OCI-LY3 (cell line): ENCODE results near the gene POP7.
"Not testable (repeated sequence)": the region's sequence is repeated elsewhere in the genome, so short reads cannot be mapped to it uniquely, and the experiment has no call there.

ENCODE experiments used
- H2AFZ ChIP-seq: fragments of 200-600, 300-600 bp; shearing (Covaris generic); 2 replicates; pipeline ENCODE4 v1.6.0; 2014; ENCODE audit warnings: antibody characterized with exemption, low read depth, low read length
- H3K27ac ChIP-seq: fragments of 200-600, 300-600 bp; sonication (generic); 2 replicates; pipeline ENCODE4 v1.5.1; 2014; ENCODE audit warnings: mild to moderate bottlenecking, low read length, moderate library complexity, mixed read lengths
- H3K27me3 ChIP-seq: fragments of 200-600, 300-600 bp; sonication (generic); 2 replicates; pipeline ENCODE4 v1.6.1; 2014; ENCODE audit warnings: low read depth, low read length, mixed read lengths
- H3K36me3 ChIP-seq: fragments of 200-600, 300-600 bp; sonication (generic); replicated peaks from 2 replicates; pipeline ENCODE3; 2014; ENCODE audit warnings: low read depth, low read length, mixed read lengths
- H3K4me1 ChIP-seq: fragments of 300-600, 200-600 bp; sonication (generic); 2 replicates; pipeline ENCODE4 v1.6.1; 2014; ENCODE audit warnings: low read length, mixed read lengths
- H3K4me2 ChIP-seq: fragments of 200-600, 300-600 bp; sonication (generic); 2 replicates; pipeline ENCODE4 v1.6.1; 2014; ENCODE audit warnings: low read length, mixed read lengths
- H3K4me3 ChIP-seq: fragments of 300-600, 200-600 bp; sonication (generic); 2 replicates; pipeline ENCODE4 v1.5.1; 2014; ENCODE audit warnings: antibody characterized with exemption, mild to moderate bottlenecking, low read length, moderate library complexity
- H3K79me2 ChIP-seq: fragments of 300-600, 200-600 bp; shearing (Covaris generic); 2 replicates; pipeline ENCODE4 v1.6.1; 2014; ENCODE audit warnings: mild to moderate bottlenecking, low read length, mixed read lengths
- H3K9ac ChIP-seq: fragments of 300-600, 200-600 bp; shearing (Covaris generic); 2 replicates; pipeline ENCODE4 v1.6.0; 2014; ENCODE audit warnings: mild to moderate bottlenecking, low read length, moderate library complexity
- H3K9me3 ChIP-seq: fragments of 200-600, 300-600 bp; shearing (Covaris generic); 2 replicates; pipeline ENCODE4 v1.6.1; 2014; ENCODE audit warnings: low read length, mixed read lengths; ENCODE audit not compliant: insufficient read depth
- H4K20me1 ChIP-seq: fragments of 200-600, 300-600 bp; sonication (generic); 2 replicates; pipeline ENCODE4 v1.6.1; 2016; ENCODE audit warnings: low read length, mixed read lengths; ENCODE audit not compliant: insufficient read depth
- CTCF ChIP-seq: fragments of 200-600, 300-600 bp; sonication (generic); IDR thresholded peaks from 2 replicates; pipeline ENCODE4 v1.5.1; 2014; ENCODE audit warnings: antibody characterized with exemption, low read length, low read depth
- EZH2phosphoT487 ChIP-seq: fragments of 200-600 bp; shearing (Covaris generic); IDR thresholded peaks from 2 replicates; pipeline ENCODE4 v1.6.1; 2018; ENCODE audit warnings: antibody characterized with exemption, mixed run types, low read depth

POP7 gene

GRCh38 chr7:100711369-100711768 is 5.4 kb downstream of the POP7 start:
- Histone ChIP-seq H3K27ac (no peak overlapping the region), H3K36me3 (peaks cover 8% of the 10 kb centered on the region), H3K79me2 (peaks cover 21% of the 10 kb centered on the region), H3K4me2 (no peak overlapping the region), H3K9me3 (no peaks in the 10 kb centered on the region), H3K4me3 (no peak overlapping the region), H2AFZ (no peak overlapping the region), H3K9ac (no peak overlapping the region), H4K20me1 (no peaks in the 10 kb centered on the region), H3K27me3 (no peaks in the 10 kb centered on the region), H3K4me1 (peaks cover 9% of the 10 kb centered on the region)
- no peak for TF ChIP-seq CTCF
- TF ChIP-seq EZH2phosphoT487 = no peak

- Histone ChIP-seq H3K27ac (no peak overlapping the region), H4K20me1 (no peaks in the 10 kb centered on the region), H3K9ac (no peak overlapping the region), H3K4me3 (no peak overlapping the region), H3K27me3 (no peaks in the 10 kb centered on the region), H3K4me2 (no peak overlapping the region), H3K79me2 (no peaks in the 10 kb centered on the region), H3K36me3 (no peaks in the 10 kb centered on the region), H2AFZ (no peak overlapping the region), H3K4me1 (no peaks in the 10 kb centered on the region), H3K9me3 (no peaks in the 10 kb centered on the region)
- TF ChIP-seq EZH2phosphoT487 = no peak
- TF ChIP-seq CTCF = no peak
These were observed 8.8 kb downstream of the POP7 start for GRCh38 chr7:100714725-100715124.

- H3K27me3 ChIP-seq, H3K9ac ChIP-seq, H3K36me3 ChIP-seq, H3K79me2 ChIP-seq, H4K20me1 ChIP-seq, H3K4me1 ChIP-seq, H3K4me3 ChIP-seq, H3K4me2 ChIP-seq, H3K9me3 ChIP-seq, H3K27ac ChIP-seq, H2AFZ ChIP-seq: not testable (repeated sequence)
These were observed 11.2 kb downstream of the POP7 start for GRCh38 chr7:100717073-100717472.

GRCh38 chr7:100719523-100720278 is 13.8 kb downstream of the POP7 start:
- no peak overlapping the region for H2AFZ ChIP-seq
- H3K9me3 ChIP-seq = no peaks in the 10 kb centered on the region
- H4K20me1 ChIP-seq = no peaks in the 10 kb centered on the region
- no peaks in the 10 kb centered on the region for H3K27me3 ChIP-seq
- no peaks in the 10 kb centered on the region for H3K4me1 ChIP-seq
- H3K9ac ChIP-seq = no peak overlapping the region
- no peak overlapping the region for H3K27ac ChIP-seq
- H3K4me2 ChIP-seq = no peak overlapping the region
- no peak for TF ChIP-seq EZH2phosphoT487
- H3K36me3 ChIP-seq = no peaks in the 10 kb centered on the region
- H3K79me2 ChIP-seq = no peaks in the 10 kb centered on the region
- H3K4me3 ChIP-seq = no peak overlapping the region

GRCh38 chr7:100720279-100720670 is 14.4 kb downstream of the POP7 start, which contains the start of gene EPO:
Gene EPO, plus strand, starts transcription at chr7:100720468. Its CDS starts 513 bp downstream, at chr7:100720981.
- TF ChIP-seq CTCF = no peak
- no peak for TF ChIP-seq EZH2phosphoT487
- Histone ChIP-seq H2AFZ (no peak within 1 kb of the TSS), H3K27ac (no peak within 1 kb of the TSS), H3K36me3 (no peaks in the 10 kb centered on the region), H3K27me3 (no peaks in the 10 kb centered on the region), H3K4me1 (no peaks in the 10 kb centered on the region), H3K4me3 (no peak within 1 kb of the TSS), H4K20me1 (no peaks in the 10 kb centered on the region), H3K79me2 (no peaks in the 10 kb centered on the region), H3K4me2 (no peak within 1 kb of the TSS), H3K9me3 (no peaks in the 10 kb centered on the region), H3K9ac (no peak within 1 kb of the TSS)
